Uterus (tissue), 4 donors: Measurements from ENCODE around the gene TBX20. TPM values are rescaled to one million over a fixed set of nuclear protein-coding genes. Genes with fewer than 3 reads are reported as not detected.
"Not testable (repeated sequence)": the region's sequence is repeated elsewhere in the genome, so short reads cannot be mapped to it uniquely, and the experiment has no call there.

ENCODE experiments used
- DNase-seq, 2 donors: peaks; one replicate each; pipeline ENCODE4 v3.0.0-alpha.2; 2019 to 2020
- H3K27ac ChIP-seq, 2 donors: fragments of 200-600 bp; sonication (generic); 1 replicate in 1 of 2; 2 replicates in 1 of 2; pipeline ENCODE4 v1.5.1; 2016 to 2018
- H3K27me3 ChIP-seq, 2 donors: fragments of 200-600 bp; sonication (generic); one replicate each; pipeline ENCODE4 v1.5.1; 2018 to 2019; ENCODE audit warnings: control low read depth in 1 of 2
- H3K36me3 ChIP-seq, 2 donors: fragments of 200-600 bp; sonication (generic); one replicate each; pipeline ENCODE4 v1.5.1; 2019; ENCODE audit warnings: control low read depth in 1 of 2
- H3K4me1 ChIP-seq, 2 donors: fragments of 200-600 bp; sonication (generic); one replicate each; pipeline ENCODE4 v1.5.1; 2018 to 2019; ENCODE audit warnings: control low read depth in 1 of 2
- H3K4me3 ChIP-seq, 2 donors: fragments of 200-600 bp; sonication (generic); 1 replicate in 1 of 2; 2 replicates in 1 of 2; pipeline ENCODE4 v1.5.1; 2018 to 2019; ENCODE audit warnings: mild to moderate bottlenecking in 1 of 2
- H3K9me3 ChIP-seq, 2 donors: fragments of 200-600 bp; sonication (generic); one replicate each; pipeline ENCODE4 v1.5.1; 2019; ENCODE audit warnings: control low read depth in 1 of 2
- CTCF ChIP-seq, 4 experiments: fragments of 200-600 bp in 2 of 4; fragments of 450-650 bp in 2 of 4; sonication (generic) in 2 of 4; IDR thresholded peaks; one replicate each; pipeline ENCODE4 v1.5.1; 2016 to 2019; ENCODE audit warnings: antibody characterized with exemption in 4 of 4, mild to moderate bottlenecking in 2 of 4, moderate library complexity in 1 of 4
- POLR2A ChIP-seq, 2 donors: fragments of 450-650 bp; IDR thresholded peaks; one replicate each; pipeline ENCODE4 v1.6.1; 2016; ENCODE audit warnings: antibody characterized with exemption in 2 of 2, mild to moderate bottlenecking in 1 of 2, moderate library complexity in 1 of 2
- intact Hi-C: fragments of 100-400 bp; cut with DNase I; formaldehyde crosslinking; loops from one replicate; pipeline ENCODE4 v1.15.1; 2023; ENCODE audit warnings: low total_unique reads
- total RNA-seq, 4 donors: library from RNA; depleted of rRNA in 3 of 4; stranded (reverse); fragments of >200 nt in 3 of 4; gene quantifications; one replicate each; pipeline versions ENCODE4 v1.1.0 to v1.2.4, GENCODE V29; 2014 to 2023
- donor health status: DM: yes; HTN: yes; CAD: no.

The TBX20 gene
- total RNA-seq, 4 donors from 2014 or later, result 0.41 TPM; not detected in 3

DNA sequence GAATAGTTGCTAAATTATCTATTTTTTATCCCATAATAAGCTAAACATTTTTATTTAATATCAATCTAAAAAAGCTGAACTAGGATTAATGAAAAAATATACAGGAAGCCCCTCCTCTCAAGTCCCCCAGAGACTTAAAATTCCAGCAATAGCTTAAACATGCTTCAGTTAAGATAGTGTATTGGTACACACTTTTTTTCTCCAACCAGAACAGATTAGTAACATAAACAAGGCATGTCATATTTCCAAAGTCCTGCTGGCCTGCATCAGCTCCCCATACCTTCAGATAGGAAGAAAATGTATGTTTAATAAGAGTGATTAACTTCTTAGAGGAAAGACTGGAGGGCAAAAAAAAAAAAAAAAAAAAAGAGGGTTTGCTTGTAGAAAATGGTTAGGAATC, 7.1 kb downstream of the TBX20 start:
- TF ChIP-seq CTCF (IDR thresholded peaks at IDR 0.05) (no peak), POLR2A (IDR thresholded peaks at IDR 0.05) (no peak)
- Histone ChIP-seq H3K27ac (no peak overlapping the region), H3K9me3 (no peaks in the 10 kb centered on the region), H3K27me3 (peaks cover 4 to 72% of the 10 kb centered on the region in 2 donors), H3K4me1 (no peaks in the 10 kb centered on the region), H3K4me3 (no peak overlapping the region), H3K36me3 (no peaks in the 10 kb centered on the region)
- DNase-seq, result no peak
- intact Hi-C loops, result no loop called here

DNA sequence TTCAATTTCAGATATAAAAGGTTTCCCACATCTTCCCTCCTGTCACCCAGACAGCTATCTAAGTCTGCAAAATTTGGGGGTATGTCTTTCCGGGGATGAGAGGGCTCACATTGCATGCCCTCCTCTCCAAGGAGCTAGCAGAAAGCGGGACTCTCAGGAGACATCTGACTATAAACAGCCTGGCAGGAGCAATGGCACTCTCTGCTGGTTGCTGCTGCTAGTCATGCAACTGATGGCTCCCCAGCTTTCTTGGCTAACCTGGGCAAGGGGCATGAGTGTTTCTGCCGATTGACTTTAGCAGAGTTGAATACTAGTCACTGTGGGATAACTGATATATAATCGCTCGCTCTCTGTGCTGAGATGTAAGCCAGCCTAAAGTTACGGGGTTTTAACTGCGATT, 12.0 kb downstream of the TBX20 start:
- intact Hi-C loops, result no loop called here
- DNase-seq, result no peak
- TF ChIP-seq POLR2A (IDR thresholded peaks at IDR 0.05) (no peak), CTCF (IDR thresholded peaks at IDR 0.05) (no peak)

DNA sequence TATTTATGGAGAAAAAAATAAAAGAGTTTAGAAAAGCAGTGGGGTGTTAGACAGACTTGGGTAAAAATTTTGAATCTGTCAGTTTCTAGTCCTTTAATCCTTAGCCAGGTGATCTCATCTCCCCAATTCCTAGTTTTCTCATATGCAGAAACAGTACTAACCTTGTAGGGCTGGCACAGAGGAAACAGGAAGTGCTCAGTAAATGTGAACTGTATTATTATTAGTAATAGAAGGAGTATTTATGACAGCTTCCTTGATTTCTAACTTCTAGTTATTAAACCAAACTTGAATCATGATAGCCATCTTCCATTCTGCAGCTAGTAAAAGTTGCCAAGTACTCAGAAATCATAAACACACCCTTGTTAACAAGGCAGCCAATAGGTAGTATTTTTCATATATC, 12.5 kb downstream of the TBX20 start:
- H3K36me3 ChIP-seq, result no peaks in the 10 kb centered on the region
- H3K4me3 ChIP-seq, result no peak overlapping the region
- H3K4me1 ChIP-seq, result no peaks in the 10 kb centered on the region
- intact Hi-C loops, result no loop called here
- no peak overlapping the region for H3K27ac ChIP-seq
- no peaks in the 10 kb centered on the region for H3K9me3 ChIP-seq
- H3K27me3 ChIP-seq, result peaks cover under 1 to 25% of the 10 kb centered on the region in 2 donors
- no peak for TF ChIP-seq POLR2A (IDR thresholded peaks at IDR 0.05)
- TF ChIP-seq CTCF (IDR thresholded peaks at IDR 0.05), result no peak
- DNase-seq, result no peak

More for the DNA sequence above, 12.0 kb downstream of the TBX20 start:
- no peaks in the 10 kb centered on the region for H3K4me1 ChIP-seq
- H3K36me3 ChIP-seq, result no peaks in the 10 kb centered on the region
- H3K27me3 ChIP-seq, result peaks cover 4 to 29% of the 10 kb centered on the region in 2 donors
- H3K4me3 ChIP-seq, result no peak overlapping the region
- H3K27ac ChIP-seq, result no peak overlapping the region
- H3K9me3 ChIP-seq, result no peaks in the 10 kb centered on the region

DNA sequence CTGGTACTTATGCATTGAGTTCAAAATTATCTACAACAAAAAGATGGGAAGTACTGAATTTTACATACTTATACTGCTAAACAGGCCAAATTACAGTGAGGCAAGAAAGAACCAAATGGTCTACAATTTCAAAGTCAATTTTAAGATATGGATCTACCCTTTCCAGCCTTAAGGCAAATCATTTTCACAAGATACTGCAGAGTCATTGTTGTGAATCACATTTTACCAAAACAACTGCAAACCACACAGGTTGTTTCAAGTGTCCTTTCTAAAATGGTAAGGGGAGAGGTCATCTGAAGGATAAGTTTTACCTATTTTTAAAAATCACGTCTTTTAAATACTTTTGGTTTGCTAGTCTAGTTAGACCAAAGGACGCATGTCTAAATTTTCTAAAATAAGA, 12.9 kb downstream of the TBX20 start:
- H3K27ac ChIP-seq, H3K9me3 ChIP-seq, intact Hi-C loops, H3K4me1 ChIP-seq, H3K36me3 ChIP-seq, DNase-seq, H3K4me3 ChIP-seq: not testable (repeated sequence)
- peaks cover 0 to 22% of the 10 kb centered on the region in 2 donors for H3K27me3 ChIP-seq

DNA sequence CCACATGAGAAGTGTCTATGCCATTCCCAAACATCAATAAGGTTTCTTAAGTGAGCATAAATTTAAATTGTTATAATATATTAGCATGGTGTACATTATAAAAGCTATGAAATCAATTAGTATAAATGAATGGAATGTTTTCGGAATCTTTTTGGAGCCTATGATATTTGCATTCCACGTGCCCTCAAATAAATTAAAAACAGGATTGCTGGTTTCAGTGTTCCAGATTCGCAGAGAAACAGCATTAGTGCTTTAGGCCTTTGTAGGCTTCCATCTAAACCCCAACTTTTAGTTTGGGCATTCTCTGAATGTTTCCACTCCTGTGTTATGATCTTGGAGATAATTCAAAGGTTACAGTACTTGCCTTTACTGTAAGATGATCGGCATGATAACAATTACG, 15.4 kb downstream of the TBX20 start:
- not testable (repeated sequence) for H3K27ac ChIP-seq

GRCh38 chr7:35232994-35233393, 20.9 kb downstream of the TBX20 start:
- H3K9me3 ChIP-seq, result no peaks in the 10 kb centered on the region

More for the DNA sequence above, 15.4 kb downstream of the TBX20 start:
- H3K4me1 ChIP-seq, DNase-seq, H3K36me3 ChIP-seq, H3K9me3 ChIP-seq, H3K27me3 ChIP-seq, intact Hi-C loops, H3K4me3 ChIP-seq: not testable (repeated sequence)

GRCh38 chr7:35231221-35231620, 22.7 kb downstream of the TBX20 start:
- H3K4me3 ChIP-seq, DNase-seq, intact Hi-C loops, H3K27ac ChIP-seq, H3K27me3 ChIP-seq, H3K9me3 ChIP-seq, H3K36me3 ChIP-seq, H3K4me1 ChIP-seq: not testable (repeated sequence)

More at GRCh38 chr7:35232994-35233393, 20.9 kb downstream of the TBX20 start:
- no peaks in the 10 kb centered on the region for H3K36me3 ChIP-seq
- no peak overlapping the region for H3K4me3 ChIP-seq
- no peaks in the 10 kb centered on the region for H3K4me1 ChIP-seq
- H3K27ac ChIP-seq, result no peak overlapping the region
- H3K27me3 ChIP-seq, result no peaks in the 10 kb centered on the region
- no peak for DNase-seq
- TF ChIP-seq POLR2A (IDR thresholded peaks at IDR 0.05), result no peak
- no peak for TF ChIP-seq CTCF (IDR thresholded peaks at IDR 0.05)
- intact Hi-C loops, result no loop called here

DNA sequence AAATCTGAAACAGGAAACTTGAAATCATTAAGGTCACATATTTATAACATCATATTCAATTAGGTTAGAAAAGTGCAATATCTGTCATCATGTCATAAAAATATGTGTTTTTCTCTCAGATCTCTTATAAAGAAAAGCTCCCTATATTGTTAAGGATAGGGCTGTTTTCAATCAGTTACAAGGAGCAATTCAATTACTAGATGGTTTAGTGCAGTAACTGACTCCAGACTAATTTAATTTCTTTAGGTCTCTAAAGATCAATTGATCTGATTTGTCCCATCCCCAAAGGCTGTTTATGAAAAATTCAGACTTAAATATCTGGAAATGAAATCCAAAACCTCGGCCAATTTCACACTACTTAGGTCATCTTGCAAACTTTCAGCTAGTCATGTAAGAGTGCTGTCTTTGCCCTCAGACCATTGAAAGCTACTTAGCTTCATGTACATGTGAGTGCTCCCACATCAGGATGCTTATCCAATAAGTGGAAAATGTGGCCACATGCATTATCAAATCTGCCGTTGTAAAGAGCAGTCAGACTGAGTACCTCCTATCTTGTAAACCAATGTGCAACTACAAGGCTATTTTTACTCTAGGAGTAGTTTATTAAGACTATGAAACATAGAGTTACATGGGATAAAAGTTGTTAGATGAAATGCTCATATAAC, 24.7 kb downstream of the TBX20 start:
- DNase-seq, H3K27ac ChIP-seq, H3K36me3 ChIP-seq, H3K27me3 ChIP-seq, H3K4me3 ChIP-seq, H3K9me3 ChIP-seq, intact Hi-C loops, H3K4me1 ChIP-seq: not testable (repeated sequence)

DNA sequence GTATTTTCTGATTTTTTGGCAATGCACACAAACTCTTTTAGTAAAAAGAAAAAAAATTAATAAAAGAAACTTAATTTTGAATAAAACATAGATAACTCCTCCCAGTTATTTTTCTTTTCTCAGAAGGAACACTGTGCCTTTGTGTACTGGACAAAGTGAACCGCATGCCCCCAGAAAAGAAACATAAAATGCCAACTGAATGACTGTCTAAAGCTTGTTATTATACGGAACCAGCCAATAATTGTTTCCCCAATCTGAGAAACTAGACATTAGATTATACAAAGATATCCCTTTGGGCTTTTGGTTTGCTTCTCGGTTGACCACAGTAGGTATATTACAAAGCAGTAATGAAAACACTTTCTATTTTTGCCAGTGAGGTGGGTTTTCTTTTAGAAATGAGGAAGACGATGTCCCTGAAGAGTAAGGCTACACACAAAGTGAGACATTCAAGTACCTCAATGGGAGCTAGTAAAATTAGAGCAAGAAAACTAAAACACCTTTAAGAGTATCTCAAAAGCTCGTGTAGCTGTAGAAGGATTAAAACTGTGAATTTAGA, 25.3 kb downstream of the TBX20 start:
- DNase-seq, intact Hi-C loops, H3K4me1 ChIP-seq, H3K4me3 ChIP-seq, H3K27me3 ChIP-seq, H3K36me3 ChIP-seq, H3K9me3 ChIP-seq, H3K27ac ChIP-seq: not testable (repeated sequence)
